LNCaP clone FGC (cell line): ENCODE results near the gene MMP27.

ENCODE experiments used
- DNase-seq: peaks from one replicate; pipeline ENCODE4 v3.0.0-alpha.2; 2011; ENCODE audit warnings: low read depth
- H3K4me3 ChIP-seq: 2 replicates; pipeline ENCODE4 v1.5.1; 2011; ENCODE audit warnings: mild to moderate bottlenecking, low read depth, low read length, control low read depth
- TF ChIP-seq, protein P1 (sequence below): IDR thresholded peaks from 2 replicates; pipeline ENCODE4 v1.5.1; 2012; ENCODE audit warnings: mild to moderate bottlenecking; ENCODE audit not compliant: control insufficient read depth, insufficient read depth; ENCODE audit errors: extremely low read depth

MMP27 gene

GRCh38 chr11:102704841-102705240 lies 728 bp downstream of the MMP27 start:
- TF ChIP-seq, protein P1, sequence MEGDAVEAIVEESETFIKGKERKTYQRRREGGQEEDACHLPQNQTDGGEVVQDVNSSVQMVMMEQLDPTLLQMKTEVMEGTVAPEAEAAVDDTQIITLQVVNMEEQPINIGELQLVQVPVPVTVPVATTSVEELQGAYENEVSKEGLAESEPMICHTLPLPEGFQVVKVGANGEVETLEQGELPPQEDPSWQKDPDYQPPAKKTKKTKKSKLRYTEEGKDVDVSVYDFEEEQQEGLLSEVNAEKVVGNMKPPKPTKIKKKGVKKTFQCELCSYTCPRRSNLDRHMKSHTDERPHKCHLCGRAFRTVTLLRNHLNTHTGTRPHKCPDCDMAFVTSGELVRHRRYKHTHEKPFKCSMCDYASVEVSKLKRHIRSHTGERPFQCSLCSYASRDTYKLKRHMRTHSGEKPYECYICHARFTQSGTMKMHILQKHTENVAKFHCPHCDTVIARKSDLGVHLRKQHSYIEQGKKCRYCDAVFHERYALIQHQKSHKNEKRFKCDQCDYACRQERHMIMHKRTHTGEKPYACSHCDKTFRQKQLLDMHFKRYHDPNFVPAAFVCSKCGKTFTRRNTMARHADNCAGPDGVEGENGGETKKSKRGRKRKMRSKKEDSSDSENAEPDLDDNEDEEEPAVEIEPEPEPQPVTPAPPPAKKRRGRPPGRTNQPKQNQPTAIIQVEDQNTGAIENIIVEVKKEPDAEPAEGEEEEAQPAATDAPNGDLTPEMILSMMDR, result no peak
- H3K4me3 ChIP-seq, result no peak overlapping the region
- no peak for DNase-seq

- no peak for DNase-seq
- no peak overlapping the region for H3K4me3 ChIP-seq
- TF ChIP-seq, protein P1, result no peak
These were observed 1.6 kb downstream of the MMP27 start for GRCh38 chr11:102703826-102704493.

DNA sequence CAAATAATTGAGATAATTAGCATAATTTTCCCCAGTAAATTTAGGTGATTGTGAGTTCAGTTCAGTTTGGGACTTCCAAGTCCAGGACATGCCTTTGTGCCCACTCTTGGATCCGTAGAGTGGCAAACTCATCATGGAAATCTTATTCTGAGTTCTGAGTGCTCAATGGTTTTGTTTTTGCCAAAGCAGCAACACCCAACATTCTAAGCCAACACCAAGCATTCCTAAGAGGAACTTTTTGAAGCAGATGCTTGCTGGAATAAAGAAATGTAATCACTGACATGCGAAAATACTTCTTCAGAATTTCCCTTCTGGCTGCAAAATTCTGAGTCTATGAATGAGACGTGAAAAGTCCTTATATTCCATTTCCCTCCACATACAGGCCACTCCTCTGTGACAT lies 10.4 kb downstream of the MMP27 start:
- H3K4me3 ChIP-seq, result no peak overlapping the region
- TF ChIP-seq, protein P1, result no peak
- no peak for DNase-seq

- TF ChIP-seq, protein P1, result no peak
- H3K4me3 ChIP-seq, result no peak overlapping the region
- no peak for DNase-seq
These were observed 19.8 kb downstream of the MMP27 start for GRCh38 chr11:102685754-102686153.

- TF ChIP-seq, protein P1, result no peak
- no peak for DNase-seq
These were observed 20.2 kb downstream of the MMP27 start for GRCh38 chr11:102685338-102685737.

DNA sequence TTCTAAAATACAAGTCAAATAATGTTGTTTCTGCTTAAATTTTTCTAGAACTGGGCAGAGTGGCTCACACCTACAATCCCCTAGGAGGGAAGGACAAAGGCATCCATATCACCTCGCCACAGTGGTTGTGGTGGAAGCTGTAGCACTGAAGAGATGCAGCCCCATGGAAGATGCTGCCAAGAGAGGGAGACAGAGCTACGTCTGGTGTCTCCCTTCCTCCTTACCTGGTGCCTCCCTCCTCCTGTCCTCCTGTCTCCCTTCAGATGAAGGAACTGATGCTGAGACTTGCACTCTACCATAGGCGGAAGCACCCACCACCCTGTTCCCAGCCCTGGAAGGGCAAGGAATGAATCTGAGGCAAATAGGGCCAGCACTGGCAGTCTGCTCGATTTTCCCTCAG lies 22.3 kb downstream of the MMP27 start:
- DNase-seq, result no peak
- TF ChIP-seq, protein P1, result no peak
- no peak overlapping the region for H3K4me3 ChIP-seq

More at GRCh38 chr11:102685338-102685737, 20.2 kb downstream of the MMP27 start:
- H3K4me3 ChIP-seq, result no peak overlapping the region

GRCh38 chr11:102680945-102681344 lies 24.6 kb downstream of the MMP27 start:
- no peak for DNase-seq
- H3K4me3 ChIP-seq, result no peak overlapping the region
- TF ChIP-seq, protein P1, result no peak
